MM.1S (cell line): ENCODE results near the gene TTC16.

Source experiments
- CTCF ChIP-seq: fragments of 300-600 bp; sonication (generic); IDR thresholded peaks from 2 replicates; pipeline ENCODE4 v1.5.1; 2016; ENCODE audit warnings: antibody characterized with exemption, low read length, mixed read lengths
- EZH2 ChIP-seq: fragments of 300-600 bp; sonication (generic); optimal IDR thresholded peaks from 2 replicates; pipeline ENCODE3; 2017; ENCODE audit warnings: low read depth, mild to moderate bottlenecking, antibody characterized with exemption, low read length, mixed read lengths

- TF ChIP-seq CTCF (no peak), EZH2 (no peak)
Measured at GRCh38 chr9:127667127-127667844, 48.6 kb upstream of the TTC16 start.
